Endodermal cell (in vitro differentiated cells): ENCODE results near the gene VPS39. TPM values are rescaled to one million over a fixed set of nuclear protein-coding genes. Genes with fewer than 3 reads are reported as not detected.

Experiments
- DNase-seq: peaks from one replicate; pipeline ENCODE4 v3.0.0-alpha.2; 2017
- H3K27ac ChIP-seq: 2 replicates; pipeline ENCODE4 v1.5.1; 2013; ENCODE audit warnings: mild to moderate bottlenecking, low read depth, low read length, moderate library complexity
- H3K27me3 ChIP-seq: 2 replicates; pipeline ENCODE4 v1.6.1; 2013; ENCODE audit warnings: mild to moderate bottlenecking, low read length, moderate library complexity; ENCODE audit not compliant: insufficient read depth, control insufficient read depth, poor library complexity, severe bottlenecking
- H3K36me3 ChIP-seq: 2 replicates; pipeline ENCODE4 v1.7.0; 2013; ENCODE audit warnings: mild to moderate bottlenecking, low read length, moderate library complexity; ENCODE audit not compliant: control insufficient read depth, insufficient read depth
- H3K4me1 ChIP-seq: one replicate; pipeline ENCODE4 v1.7.0; 2013; ENCODE audit warnings: low read length; ENCODE audit not compliant: control insufficient read depth, insufficient read depth
- H3K4me3 ChIP-seq: 2 replicates; pipeline ENCODE4 v1.5.1; 2013; ENCODE audit warnings: mild to moderate bottlenecking, low read length, moderate library complexity
- H3K9ac ChIP-seq: 2 replicates; pipeline ENCODE4 v1.6.1; 2013; ENCODE audit warnings: mild to moderate bottlenecking, low read length, moderate library complexity; ENCODE audit not compliant: poor library complexity, severe bottlenecking; ENCODE audit errors: extremely low read depth
- H3K9me3 ChIP-seq: 2 replicates; pipeline ENCODE4 v1.6.1; 2013; ENCODE audit warnings: mild to moderate bottlenecking, low read length, moderate library complexity; ENCODE audit not compliant: control insufficient read depth
- H3K27ac Mint-ChIP-seq: 2 replicates; pipeline ENCODE4 v1.8.0; 2020; ENCODE audit warnings: mixed read lengths
- H3K27me3 Mint-ChIP-seq: 2 replicates; pipeline ENCODE4 v1.8.0; 2021; ENCODE audit warnings: mild to moderate bottlenecking, mixed read lengths; ENCODE audit not compliant: insufficient read depth
- H3K36me3 Mint-ChIP-seq: 2 replicates; pipeline ENCODE4 v1.8.0; 2020; ENCODE audit warnings: low read depth, mixed read lengths
- H3K4me1 Mint-ChIP-seq: 2 replicates; pipeline ENCODE4 v1.8.0; 2020; ENCODE audit warnings: mixed read lengths
- H3K4me3 Mint-ChIP-seq: 2 replicates; pipeline ENCODE4 v1.8.0; 2020; ENCODE audit warnings: mild to moderate bottlenecking, moderate library complexity, mixed read lengths
- H3K9me3 Mint-ChIP-seq: 2 replicates; pipeline ENCODE4 v1.8.0; 2020; ENCODE audit warnings: mild to moderate bottlenecking, mixed read lengths
- CTCF ChIP-seq: fragments of 200-600 bp; sonication (generic); conservative IDR thresholded peaks from 2 replicates; pipeline ENCODE4 v1.5.0; 2021; ENCODE audit warnings: antibody characterized with exemption, mild to moderate bottlenecking
- WGBS, 2 experiments: methylation state at CpG; one replicate each; pipeline versions ENCODE4 v1.1.5 to v1.1.7; 2013; ENCODE audit warnings: missing lambda C conversion rate in 2 of 2, mixed read lengths in 1 of 2; ENCODE audit not compliant: insufficient coverage in 1 of 2, insufficient read length in 1 of 2; 5-methylcytosine and 5-hydroxymethylcytosine counted together
- total RNA-seq, 2 donors: library from RNA; stranded (reverse); fragmentation: NEBNext Ultra II Directional in 1 of 2; extraction: Animal tissue kit (Norgen Biotek cat#: 25700) in 1 of 2; gene quantifications; 2 replicates in 1 of 2; 3 replicates in 1 of 2; pipeline ENCODE4 v1.2.1, GENCODE V29; 2021

Gene VPS39
- total RNA-seq, 2 donors from 2014 or later, result 60.4 to 69.8 TPM

DNA sequence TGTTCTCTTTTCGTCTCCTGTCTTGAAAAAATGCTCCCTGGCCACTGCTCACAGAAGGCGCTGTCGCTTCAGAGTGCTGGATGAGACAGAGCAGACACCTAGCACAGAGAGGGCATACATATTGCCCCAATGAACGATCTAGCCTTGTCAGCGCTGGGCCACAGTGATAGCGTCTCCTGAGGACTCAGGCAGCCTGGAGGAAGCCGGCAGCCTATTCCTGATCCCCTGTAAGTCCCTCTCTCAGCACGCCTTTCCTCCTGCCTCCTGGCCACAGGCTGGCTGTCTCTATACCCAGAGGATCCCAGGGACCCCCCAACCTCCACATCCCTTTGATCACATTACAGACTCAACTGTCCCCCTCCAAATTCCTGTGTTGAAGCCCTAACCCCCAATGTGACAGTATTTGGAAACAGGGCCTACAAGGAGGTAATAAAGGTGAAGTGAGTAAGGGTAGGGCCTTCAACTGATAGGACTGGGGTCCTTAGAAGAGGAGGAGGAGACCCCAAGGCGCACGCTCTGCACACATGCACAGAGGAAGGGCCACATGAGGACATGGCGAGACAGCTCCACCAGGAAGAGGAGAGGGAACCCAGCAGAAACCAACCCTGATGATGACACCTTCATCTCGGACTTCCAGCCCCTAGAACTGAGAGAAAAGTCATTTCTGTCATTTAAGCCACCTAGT is 59.2 kb downstream of the VPS39 start:
- no peak overlapping the region for H3K27ac ChIP-seq
- H3K9ac ChIP-seq, result no peak overlapping the region
- WGBS, 2 experiments, result 90 to 98% methylated on average over 8 to 12 of the region's 12 CpGs

DNA sequence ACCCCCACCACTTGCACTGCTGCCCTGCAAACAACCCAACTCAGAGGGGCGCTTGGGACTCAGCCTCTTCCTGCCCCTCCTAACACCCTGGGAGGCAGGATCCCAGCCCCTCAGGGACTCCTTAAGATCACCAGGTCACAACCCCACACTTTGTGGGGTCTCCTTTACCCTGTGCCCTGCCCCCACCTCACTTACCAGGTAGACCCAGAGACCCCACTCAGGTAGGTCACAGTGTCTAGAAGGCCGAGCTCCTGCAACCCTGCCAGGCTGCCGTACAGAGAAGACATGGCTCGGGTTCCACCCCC is 60.7 kb downstream of the VPS39 start:
- no peaks in the 10 kb centered on the region for H3K36me3 ChIP-seq
- Mint-ChIP-seq H3K27ac (no peak overlapping the region), H3K4me1 (peaks cover 5% of the 10 kb centered on the region), H3K4me3 (no peak overlapping the region), H3K36me3 (no peaks in the 10 kb centered on the region), H3K27me3 (no peaks in the 10 kb centered on the region), H3K9me3 (no peaks in the 10 kb centered on the region)
- DNase-seq, result no peak
- no peak overlapping the region for H3K9ac ChIP-seq
- no peak overlapping the region for H3K27ac ChIP-seq
- no peak overlapping the region for H3K4me3 ChIP-seq
- WGBS, 2 experiments, result 96 to 100% methylated on average over 2 to 4 of the region's 4 CpGs
- no peak for TF ChIP-seq CTCF
- no peaks in the 10 kb centered on the region for H3K27me3 ChIP-seq
- no peaks in the 10 kb centered on the region for H3K9me3 ChIP-seq
- H3K4me1 ChIP-seq, result no peaks in the 10 kb centered on the region

More for the DNA sequence above, 59.2 kb downstream of the VPS39 start:
- Histone ChIP-seq H3K4me1 (no peaks in the 10 kb centered on the region), H3K4me3 (no peak overlapping the region), H3K36me3 (no peaks in the 10 kb centered on the region), H3K9me3 (no peaks in the 10 kb centered on the region), H3K27me3 (no peaks in the 10 kb centered on the region)
- no peaks in the 10 kb centered on the region for H3K27me3 Mint-ChIP-seq
- H3K9me3 Mint-ChIP-seq, result no peaks in the 10 kb centered on the region
- H3K4me3 Mint-ChIP-seq, result no peak overlapping the region
- H3K27ac Mint-ChIP-seq, result no peak overlapping the region
- H3K4me1 Mint-ChIP-seq, result peaks cover 5% of the 10 kb centered on the region
- TF ChIP-seq CTCF, result no peak
- DNase-seq, result no peak
- H3K36me3 Mint-ChIP-seq, result no peaks in the 10 kb centered on the region

- Mint-ChIP-seq H3K9me3 (no peaks in the 10 kb centered on the region), H3K27ac (no peak overlapping the region), H3K4me3 (no peak overlapping the region), H3K27me3 (peaks cover 3% of the 10 kb centered on the region), H3K4me1 (peaks cover 5% of the 10 kb centered on the region), H3K36me3 (no peaks in the 10 kb centered on the region)
- H3K9ac ChIP-seq, result no peak overlapping the region
- no peaks in the 10 kb centered on the region for H3K36me3 ChIP-seq
- H3K4me1 ChIP-seq, result no peaks in the 10 kb centered on the region
- H3K9me3 ChIP-seq, result no peaks in the 10 kb centered on the region
- DNase-seq, result no peak
- H3K27me3 ChIP-seq, result no peaks in the 10 kb centered on the region
- H3K27ac ChIP-seq, result no peak overlapping the region
- no peak overlapping the region for H3K4me3 ChIP-seq
- 95 to 100% methylated on average over 2 to 24 of the region's 24 CpGs for WGBS, 2 experiments
- TF ChIP-seq CTCF, result no peak
These were observed 61.3 kb downstream of the VPS39 start for GRCh38 chr15:42146551-42147430.
